NB4 (cell line): Measurements from ENCODE around the gene PLD4.

ENCODE experiments used
- CTCF ChIP-seq: IDR thresholded peaks from one replicate; pipeline ENCODE4 v1.5.1; 2012; ENCODE audit warnings: low read depth, low read length
- MYC ChIP-seq: IDR thresholded peaks from 2 replicates; pipeline ENCODE4 v1.6.1; 2011; ENCODE audit warnings: low read depth, low read length
- POLR2A ChIP-seq: IDR thresholded peaks from 2 replicates; pipeline ENCODE4 v1.6.1; 2011; ENCODE audit warnings: mild to moderate bottlenecking; ENCODE audit not compliant: insufficient read length; ENCODE audit errors: extremely low read depth

GRCh38 chr14:104886690-104887622 lies 37.7 kb upstream of the PLD4 start:
- TF ChIP-seq MYC, result no peak
- TF ChIP-seq CTCF, result no peak
- TF ChIP-seq POLR2A, result no peak
